AG09319 (cell line): ENCODE results near the gene DNAJC15.
"Not testable (repeated sequence)": the region's sequence is repeated elsewhere in the genome, so short reads cannot be mapped to it uniquely, and the experiment has no call there.

Experiments used
- DNase-seq: peaks from one replicate; pipeline ENCODE4 v3.0.0-alpha.2; 2010; ENCODE audit warnings: low read depth; ENCODE audit errors: extremely low read depth
- CTCF ChIP-seq: IDR thresholded peaks from 2 replicates; pipeline ENCODE4 v1.5.1; 2011; ENCODE audit warnings: low read depth, mild to moderate bottlenecking, inconsistent platforms, low read length, moderate library complexity

The DNAJC15 gene

DNA sequence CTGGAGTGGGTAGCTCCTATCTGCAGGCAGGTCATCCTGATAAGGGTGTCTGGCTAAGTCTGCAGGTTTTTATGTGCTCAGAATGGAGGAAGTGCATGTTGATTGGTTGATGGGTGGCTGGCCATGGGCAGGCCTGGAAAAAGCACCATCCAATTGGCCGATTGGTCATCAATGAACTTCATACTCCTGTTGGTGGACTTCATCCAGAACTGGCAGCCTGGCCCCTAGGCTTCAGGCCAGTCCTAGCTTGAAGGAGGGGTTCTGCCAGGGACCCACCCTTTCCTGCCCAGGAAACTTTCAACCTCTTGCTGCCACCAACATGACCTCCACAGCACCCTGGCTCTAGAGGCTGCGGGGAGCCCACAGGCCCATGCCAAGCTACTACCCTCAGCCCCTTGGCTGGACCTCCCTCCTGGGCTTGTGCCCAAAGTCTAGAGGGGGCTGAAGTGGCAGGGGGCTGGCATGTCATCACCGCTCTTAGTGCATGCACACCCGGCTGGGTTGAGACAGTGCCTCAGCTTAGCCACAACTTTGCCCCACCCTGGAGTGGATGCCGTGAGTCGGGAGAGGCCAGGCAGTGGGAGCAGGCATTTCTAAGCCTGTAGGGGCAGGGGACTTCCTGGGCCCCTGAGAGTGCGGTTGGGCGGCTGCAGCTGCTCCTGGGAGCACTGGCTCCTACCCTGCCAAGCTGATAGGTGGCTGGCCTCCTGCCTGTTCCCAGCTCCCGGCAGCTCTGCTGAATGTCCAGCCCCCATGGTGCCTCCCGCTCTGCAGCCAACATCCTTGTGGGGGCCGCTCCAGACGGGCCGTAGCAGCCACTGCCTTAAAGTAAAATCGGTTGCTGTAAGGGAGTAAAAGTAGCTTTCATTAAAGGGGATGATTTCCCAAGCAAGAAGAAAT lies 13.2 kb downstream of the DNAJC15 start:
- no peak for DNase-seq
- no peak for TF ChIP-seq CTCF

DNA sequence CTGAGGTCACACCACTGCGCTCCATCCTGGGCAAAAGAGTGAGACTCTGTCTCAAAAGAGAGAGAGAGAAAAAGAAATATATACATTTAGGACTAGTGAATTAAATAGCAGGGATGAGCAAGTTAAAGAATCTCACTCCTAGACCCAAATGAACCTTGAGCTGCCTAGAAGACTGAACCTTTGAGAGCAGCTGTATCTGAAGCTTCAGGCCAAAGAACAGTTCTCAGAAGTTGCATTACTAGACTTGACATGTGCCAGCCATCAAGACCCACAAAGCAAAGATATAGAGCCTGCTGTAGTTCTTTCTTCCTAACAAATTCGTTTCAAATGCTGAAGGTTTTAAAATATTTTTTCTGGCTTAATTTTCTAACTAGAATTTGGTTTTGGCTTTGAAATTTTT lies 16.6 kb downstream of the DNAJC15 start:
- no peak for TF ChIP-seq CTCF
- DNase-seq = no peak

GRCh38 chr13:43040581-43041368 lies 17.4 kb downstream of the DNAJC15 start:
- not testable (repeated sequence) for DNase-seq

DNA sequence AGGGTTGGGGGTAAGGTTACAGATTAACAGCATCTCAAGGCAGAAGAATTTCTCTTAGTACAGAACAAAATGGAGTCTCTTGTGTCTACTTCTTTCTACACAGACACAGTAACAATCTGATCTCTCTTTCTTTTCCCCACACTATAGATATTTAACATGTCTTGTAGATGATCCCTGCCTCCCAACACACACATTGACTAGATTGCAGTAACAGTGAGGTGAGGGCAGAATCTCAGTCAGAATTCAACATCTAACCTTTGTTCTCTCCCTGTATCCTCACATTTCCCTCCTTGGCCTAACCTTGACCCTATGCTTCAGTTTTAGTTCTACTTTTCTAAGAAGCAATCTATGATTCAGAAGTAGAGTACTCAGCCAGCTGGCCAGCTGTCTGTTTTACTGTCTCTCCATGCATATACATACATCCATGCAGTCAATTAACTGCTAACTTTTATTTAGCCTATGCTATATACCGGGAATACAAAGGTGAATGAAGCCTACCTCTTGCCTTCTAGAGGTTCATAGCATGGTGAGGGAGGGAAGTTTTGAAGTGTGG lies 18.1 kb downstream of the DNAJC15 start:
- no peak for TF ChIP-seq CTCF
- no peak for DNase-seq

- no peak for DNase-seq
Measured at GRCh38 chr13:43042410-43042921, 19.1 kb downstream of the DNAJC15 start.

GRCh38 chr13:43044720-43045301 lies 21.4 kb downstream of the DNAJC15 start:
- TF ChIP-seq CTCF = no peak
- DNase-seq = no peak

More at GRCh38 chr13:43042410-43042921, 19.1 kb downstream of the DNAJC15 start:
- no peak for TF ChIP-seq CTCF

GRCh38 chr13:43045302-43045773 lies 22.0 kb downstream of the DNAJC15 start:
- DNase-seq = not testable (repeated sequence)
